GM12801 (cell line): Measurements from ENCODE around the gene SPEG.

ENCODE experiments used
- TF ChIP-seq, protein P1 (sequence below): IDR thresholded peaks from one replicate; pipeline ENCODE4 v1.5.1; 2011; ENCODE audit warnings: control low read depth; ENCODE audit not compliant: insufficient read length; ENCODE audit errors: extremely low read depth

SPEG gene

DNA sequence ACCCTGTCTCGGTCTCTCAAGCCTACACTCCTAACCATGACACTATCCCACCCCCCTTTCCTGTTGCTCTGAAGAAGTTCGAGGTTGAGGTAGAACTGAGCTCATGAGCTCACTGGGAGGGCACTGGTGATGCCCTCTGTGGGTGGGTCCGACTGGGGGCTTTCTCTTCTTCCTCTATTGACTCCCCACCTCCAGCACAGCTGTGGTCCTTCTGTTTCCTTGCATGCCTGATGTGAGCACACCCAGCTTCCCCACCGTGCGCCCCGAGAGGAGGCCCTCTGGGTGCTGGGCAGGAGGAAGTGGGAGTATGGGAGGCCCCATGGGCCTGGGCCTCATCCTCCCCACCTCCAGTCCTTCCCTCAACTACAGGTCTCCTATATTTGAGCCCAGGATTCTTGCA, 20.9 kb downstream of the SPEG start:
- TF ChIP-seq, protein P1, sequence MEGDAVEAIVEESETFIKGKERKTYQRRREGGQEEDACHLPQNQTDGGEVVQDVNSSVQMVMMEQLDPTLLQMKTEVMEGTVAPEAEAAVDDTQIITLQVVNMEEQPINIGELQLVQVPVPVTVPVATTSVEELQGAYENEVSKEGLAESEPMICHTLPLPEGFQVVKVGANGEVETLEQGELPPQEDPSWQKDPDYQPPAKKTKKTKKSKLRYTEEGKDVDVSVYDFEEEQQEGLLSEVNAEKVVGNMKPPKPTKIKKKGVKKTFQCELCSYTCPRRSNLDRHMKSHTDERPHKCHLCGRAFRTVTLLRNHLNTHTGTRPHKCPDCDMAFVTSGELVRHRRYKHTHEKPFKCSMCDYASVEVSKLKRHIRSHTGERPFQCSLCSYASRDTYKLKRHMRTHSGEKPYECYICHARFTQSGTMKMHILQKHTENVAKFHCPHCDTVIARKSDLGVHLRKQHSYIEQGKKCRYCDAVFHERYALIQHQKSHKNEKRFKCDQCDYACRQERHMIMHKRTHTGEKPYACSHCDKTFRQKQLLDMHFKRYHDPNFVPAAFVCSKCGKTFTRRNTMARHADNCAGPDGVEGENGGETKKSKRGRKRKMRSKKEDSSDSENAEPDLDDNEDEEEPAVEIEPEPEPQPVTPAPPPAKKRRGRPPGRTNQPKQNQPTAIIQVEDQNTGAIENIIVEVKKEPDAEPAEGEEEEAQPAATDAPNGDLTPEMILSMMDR = no peak

DNA sequence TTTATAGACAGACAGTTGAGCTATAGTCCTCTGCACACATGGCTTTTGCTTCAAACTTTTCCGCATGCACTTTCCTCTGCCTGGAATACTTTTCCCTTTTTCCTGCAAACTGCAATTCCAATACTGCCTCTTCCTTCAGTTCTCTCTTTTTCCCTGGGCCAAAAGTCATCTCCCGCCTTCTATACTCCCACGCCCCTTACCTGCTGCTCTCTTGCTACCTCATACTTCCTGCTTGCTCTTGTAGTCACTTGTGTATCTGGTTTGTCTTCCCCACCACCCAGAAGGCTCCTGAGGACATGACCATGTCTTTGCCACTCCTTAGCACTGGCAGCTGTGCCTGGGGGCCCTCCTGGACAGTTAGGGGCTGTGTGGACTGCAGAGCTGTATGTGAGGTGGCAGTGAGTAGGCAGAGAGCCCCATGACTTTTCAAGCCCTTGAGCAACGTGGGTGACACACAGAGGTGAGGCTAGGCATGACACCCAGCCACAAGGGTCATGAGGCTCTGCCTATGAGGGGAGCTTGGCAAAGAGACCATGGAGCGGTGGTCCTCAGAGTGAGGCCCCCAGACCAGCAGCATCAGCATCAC, 23.2 kb downstream of the SPEG start:
- TF ChIP-seq, protein P1 = no peak

DNA sequence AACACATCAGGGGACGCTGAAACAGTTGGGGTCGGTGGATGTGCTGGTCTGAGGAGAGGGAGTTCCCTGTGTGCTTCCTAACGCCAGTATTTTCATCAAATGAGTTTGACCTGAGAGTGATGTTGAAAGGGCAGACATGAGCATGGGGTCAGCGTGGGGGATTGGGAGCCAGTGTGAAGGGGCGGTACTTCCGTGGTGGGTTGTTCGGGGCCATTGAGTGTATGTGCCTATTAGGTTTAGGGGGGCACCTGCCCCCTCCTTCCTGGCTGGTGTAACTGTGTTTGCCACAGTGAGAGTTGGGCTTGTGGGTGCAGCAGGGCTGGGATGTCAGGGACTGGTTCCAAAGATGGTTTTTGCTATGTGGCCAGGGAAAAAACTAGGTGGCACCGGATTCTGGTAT, 24.4 kb downstream of the SPEG start:
- TF ChIP-seq, protein P1 = no peak

DNA sequence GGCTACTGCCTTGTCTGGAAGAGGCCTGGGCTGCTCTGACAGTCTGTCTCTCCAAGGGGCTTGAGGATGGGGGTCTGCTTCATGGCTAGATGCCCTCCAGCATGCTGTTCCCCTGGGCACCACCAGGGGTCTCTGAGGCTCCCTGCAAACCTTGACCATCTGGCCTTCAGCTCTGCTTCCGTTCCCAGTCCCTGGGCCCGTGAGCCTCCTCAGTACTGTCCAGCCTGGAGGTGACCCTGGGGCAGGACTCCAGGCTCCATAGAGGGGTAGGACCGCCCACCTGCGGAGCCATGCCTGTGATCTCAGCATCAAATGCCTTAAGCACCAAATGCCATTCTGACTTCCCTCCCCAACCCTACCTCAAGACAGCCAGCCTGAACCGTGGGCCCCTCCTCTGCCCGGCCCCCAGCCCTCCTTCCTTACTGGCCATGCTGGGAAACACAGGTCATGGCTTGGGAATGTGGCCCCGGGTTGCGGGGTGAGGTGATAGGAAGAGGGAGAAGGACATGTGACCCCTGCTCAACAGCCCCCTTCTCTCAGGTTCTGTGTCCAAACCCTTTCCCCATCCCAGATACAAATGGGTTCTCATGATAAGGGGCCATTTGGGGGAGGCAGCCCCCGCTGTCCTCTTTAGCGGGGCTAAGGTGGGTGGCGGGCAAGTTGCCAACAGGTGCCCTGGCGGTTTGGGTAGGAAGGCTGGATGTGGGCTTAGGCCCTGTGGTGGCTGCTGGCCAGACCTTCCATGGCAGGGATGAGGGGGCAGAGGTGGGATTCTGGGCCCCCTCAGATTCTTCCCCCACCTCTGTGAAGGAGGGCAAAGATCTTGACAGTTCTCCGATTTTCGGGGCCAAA, 25.0 kb downstream of the SPEG start:
- TF ChIP-seq, protein P1 = no peak

DNA sequence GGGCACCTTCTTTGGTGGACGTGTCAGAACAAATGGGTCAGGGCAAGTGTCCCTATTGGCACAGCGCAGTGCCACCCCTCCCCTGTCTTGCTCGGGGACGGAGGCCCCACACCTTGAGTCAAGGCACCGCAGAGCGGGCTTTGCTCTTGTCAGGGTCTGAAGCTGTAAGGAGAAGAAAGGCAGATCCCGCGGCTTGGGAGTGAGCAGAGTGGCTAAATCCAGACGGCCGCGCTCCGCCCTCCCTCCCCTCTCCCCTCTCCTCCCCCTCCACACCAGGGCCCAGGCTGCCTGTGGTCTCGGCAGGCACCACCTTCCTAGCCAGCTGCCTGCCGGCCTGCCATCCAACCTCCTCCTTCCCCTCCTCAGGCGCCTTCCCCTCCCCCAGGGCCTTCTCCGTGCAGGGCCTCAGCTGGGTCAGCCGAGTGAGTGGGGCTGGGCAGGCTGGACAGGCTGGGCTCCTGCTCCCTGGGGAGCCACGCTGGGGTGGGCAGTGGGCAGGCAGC, 25.8 kb downstream of the SPEG start:
- TF ChIP-seq, protein P1 = no peak

DNA sequence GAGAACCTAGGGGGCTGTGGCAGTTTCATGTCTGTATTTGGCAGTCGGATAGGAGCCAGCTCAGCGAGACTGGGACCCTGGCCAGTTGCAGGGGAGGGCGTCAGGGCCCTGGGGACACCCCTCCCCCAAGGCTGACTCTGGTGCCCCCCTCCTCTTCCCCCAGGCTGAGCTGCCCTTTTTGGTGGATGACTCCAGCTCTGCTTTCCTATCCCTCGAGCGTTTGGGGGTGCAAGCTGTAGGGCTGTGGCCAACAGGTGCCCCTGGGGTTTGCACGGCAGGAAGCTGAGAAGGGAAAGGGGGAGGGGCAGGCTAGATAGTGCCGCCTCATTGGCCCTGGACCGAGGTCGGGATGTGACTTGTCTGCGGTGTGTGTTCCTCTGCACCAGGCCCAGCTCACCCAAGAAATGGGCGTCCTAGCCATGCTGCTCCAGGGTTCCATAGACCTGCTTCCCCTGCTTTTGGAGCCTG, 26.4 kb downstream of the SPEG start:
- TF ChIP-seq, protein P1 = no peak

DNA sequence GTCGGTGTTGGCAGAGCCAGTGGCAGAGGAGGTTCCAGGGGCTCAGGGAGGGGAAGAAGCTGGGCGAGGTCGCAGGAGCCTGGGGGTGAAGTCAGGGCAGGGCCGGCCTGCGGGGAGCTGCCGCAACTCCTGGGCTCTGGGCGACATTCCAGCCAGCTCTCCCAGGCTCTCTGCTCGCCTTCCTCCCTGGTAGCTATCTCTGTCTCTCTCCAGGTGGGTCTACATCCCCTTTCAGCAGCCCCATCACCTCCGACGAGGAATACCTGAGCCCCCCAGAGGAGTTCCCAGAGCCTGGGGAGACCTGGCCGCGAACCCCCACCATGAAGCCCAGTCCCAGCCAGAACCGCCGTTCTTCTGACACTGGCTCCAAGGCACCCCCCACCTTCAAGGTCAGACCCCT, 27.0 kb downstream of the SPEG start:
- TF ChIP-seq, protein P1 = no peak
